Mammary epithelial cell (primary cell): ENCODE results near the gene MFF.

Experiments
- CTCF ChIP-seq, 2 donors: IDR thresholded peaks in 1 of 2; conservative IDR thresholded peaks in 1 of 2; 2 replicates each; pipeline ENCODE4 v1.5.1; 2011 to 2012; ENCODE audit warnings: inconsistent platforms in 2 of 2, low read length in 2 of 2, mild to moderate bottlenecking in 2 of 2, control low read depth in 1 of 2, low read depth in 1 of 2; ENCODE audit not compliant: insufficient read depth in 1 of 2; ENCODE audit errors: extremely low read depth in 1 of 2
- EZH2 ChIP-seq: IDR thresholded peaks from 2 replicates; pipeline ENCODE4 v1.6.1; 2012; ENCODE audit warnings: low read length, inconsistent platforms, borderline replicate concordance

DNA sequence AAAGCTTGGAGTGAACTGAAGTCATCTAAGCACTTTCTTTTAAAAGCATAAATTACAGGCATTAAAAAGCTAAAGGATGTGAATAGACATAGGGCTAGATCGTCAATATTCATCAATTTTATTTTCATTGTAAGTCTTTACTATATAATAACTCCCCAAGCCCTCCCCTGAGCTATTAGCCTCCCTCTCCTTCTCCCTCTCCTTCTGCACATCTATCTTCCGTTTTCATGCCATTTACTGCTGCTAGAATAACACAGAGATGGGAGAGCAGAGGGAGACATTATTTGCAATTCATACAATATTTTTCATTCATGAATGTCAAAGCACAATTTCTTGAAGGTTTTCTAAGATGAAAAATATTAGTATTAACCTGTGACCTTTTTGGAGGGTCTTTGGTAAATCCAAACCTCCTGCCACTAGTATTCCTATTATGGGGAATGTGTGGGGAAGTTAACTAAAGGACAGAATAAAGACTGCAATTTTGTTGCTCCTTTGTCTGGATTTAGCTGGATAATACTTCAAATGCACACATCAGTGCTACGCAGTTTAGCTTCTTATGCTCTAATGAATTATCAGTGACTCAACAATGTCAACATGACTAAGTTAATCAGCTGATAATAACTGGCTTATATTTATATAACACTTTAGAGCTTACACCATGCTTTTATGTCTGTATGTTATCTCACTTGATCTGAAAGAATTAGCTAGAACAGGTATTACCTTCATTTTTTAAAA lies 28.2 kb upstream of the MFF start:
- TF ChIP-seq CTCF (conservative IDR thresholded peaks at IDR 0.05 in 1 of 2, IDR thresholded peaks at IDR 0.05 in 1 of 2; ENCODE audit: extremely low read depth in 1 of 2, insufficient read depth in 1 of 2, low read depth in 1 of 2, low read length in 2 of 2) (no peak), EZH2 (no peak)
